Mammary epithelial cell (primary cell): ENCODE measurements around the gene RAB8B.

Source experiments
- CTCF ChIP-seq, 2 donors: IDR thresholded peaks in 1 of 2; conservative IDR thresholded peaks in 1 of 2; 2 replicates each; pipeline ENCODE4 v1.5.1; 2011 to 2012; ENCODE audit warnings: inconsistent platforms in 2 of 2, low read length in 2 of 2, mild to moderate bottlenecking in 2 of 2, control low read depth in 1 of 2, low read depth in 1 of 2; ENCODE audit not compliant: insufficient read depth in 1 of 2; ENCODE audit errors: extremely low read depth in 1 of 2
- EZH2 ChIP-seq: IDR thresholded peaks from 2 replicates; pipeline ENCODE4 v1.6.1; 2012; ENCODE audit warnings: low read length, inconsistent platforms, borderline replicate concordance

GRCh38 chr15:63284335-63284734 is 94.9 kb downstream of the RAB8B start:
- TF ChIP-seq CTCF (conservative IDR thresholded peaks at IDR 0.05 in 1 of 2, IDR thresholded peaks at IDR 0.05 in 1 of 2; ENCODE audit: extremely low read depth in 1 of 2, insufficient read depth in 1 of 2, low read depth in 1 of 2, low read length in 2 of 2), result no peak
- TF ChIP-seq EZH2, result no peak
